Astrocyte (in vitro differentiated cells and primary cell): ENCODE results near the gene VWA2. TPM values are rescaled to one million over a fixed set of nuclear protein-coding genes. Genes with fewer than 3 reads are reported as not detected.

Experiments
- DNase-seq: peaks from one replicate; pipeline ENCODE4 v3.0.0-alpha.2; 2010; ENCODE audit warnings: low read depth
- FAIRE-seq: peaks from 2 replicates; lab custom pipeline; 2011; peaks lifted over from hg19 to GRCh38; lab: Jason Lieb, UNC
- H2AFZ ChIP-seq: 2 replicates; pipeline ENCODE4 v1.6.0; 2012; ENCODE audit warnings: low read depth, low read length, inconsistent platforms
- H3K27ac ChIP-seq: 2 replicates; pipeline ENCODE4 v1.5.1; 2011; ENCODE audit warnings: low read depth, low read length, inconsistent platforms
- H3K27me3 ChIP-seq: 2 replicates; pipeline ENCODE4 v1.6.0; 2011; ENCODE audit warnings: low read length, inconsistent platforms; ENCODE audit not compliant: insufficient read depth
- H3K36me3 ChIP-seq: 2 replicates; pipeline ENCODE4 v1.5.1; 2011; ENCODE audit warnings: low read length, inconsistent platforms; ENCODE audit not compliant: insufficient read depth
- H3K4me1 ChIP-seq: 2 replicates; pipeline ENCODE4 v1.5.1; 2011; ENCODE audit warnings: low read length, inconsistent platforms; ENCODE audit not compliant: insufficient read depth
- H3K4me2 ChIP-seq: 2 replicates; pipeline ENCODE4 v1.6.0; 2012; ENCODE audit warnings: low read length, inconsistent platforms
- H3K4me3 ChIP-seq: 2 replicates; pipeline ENCODE4 v1.5.1; 2011; ENCODE audit warnings: low read depth, mild to moderate bottlenecking, low read length, inconsistent platforms; ENCODE audit not compliant: insufficient read depth
- H3K79me2 ChIP-seq: 2 replicates; pipeline ENCODE4 v1.6.0; 2012; ENCODE audit warnings: mild to moderate bottlenecking, low read length, inconsistent platforms; ENCODE audit not compliant: insufficient read depth
- H3K9ac ChIP-seq: 2 replicates; pipeline ENCODE4 v1.6.0; 2012; ENCODE audit warnings: mild to moderate bottlenecking, low read length, inconsistent platforms
- H3K9me3 ChIP-seq: 2 replicates; pipeline ENCODE4 v1.5.1; 2012; ENCODE audit warnings: low read depth, mild to moderate bottlenecking, low read length, inconsistent platforms; ENCODE audit not compliant: insufficient read depth
- H4K20me1 ChIP-seq: 2 replicates; pipeline ENCODE4 v1.6.0; 2012; ENCODE audit warnings: low read length, inconsistent platforms; ENCODE audit not compliant: insufficient read depth
- H3K27ac Mint-ChIP-seq: one replicate; pipeline ENCODE4 v1.8.0; 2021; ENCODE audit warnings: mild to moderate bottlenecking, mixed read lengths; ENCODE audit not compliant: unreplicated experiment
- H3K27me3 Mint-ChIP-seq: one replicate; pipeline ENCODE4 v1.8.0; 2021; ENCODE audit warnings: low read depth, mixed read lengths; ENCODE audit not compliant: unreplicated experiment
- H3K36me3 Mint-ChIP-seq: one replicate; pipeline ENCODE4 v1.8.0; 2021; ENCODE audit warnings: low read depth, mixed read lengths; ENCODE audit not compliant: unreplicated experiment
- H3K4me1 Mint-ChIP-seq: one replicate; pipeline ENCODE4 v1.8.0; 2021; ENCODE audit warnings: low read depth, mixed read lengths; ENCODE audit not compliant: unreplicated experiment
- H3K4me3 Mint-ChIP-seq: one replicate; pipeline ENCODE4 v1.8.0; 2021; ENCODE audit warnings: mild to moderate bottlenecking, moderate library complexity, mixed read lengths; ENCODE audit not compliant: unreplicated experiment
- H3K9me3 Mint-ChIP-seq: one replicate; pipeline ENCODE4 v1.8.0; 2021; ENCODE audit warnings: mild to moderate bottlenecking, mixed read lengths; ENCODE audit not compliant: unreplicated experiment
- CTCF ChIP-seq: IDR thresholded peaks from 2 replicates; pipeline ENCODE4 v1.5.1; 2011; ENCODE audit warnings: low read depth, mild to moderate bottlenecking, inconsistent platforms, low read length, moderate library complexity; ENCODE audit not compliant: insufficient read depth
- EZH2 ChIP-seq: IDR thresholded peaks from 2 replicates; pipeline ENCODE4 v1.6.1; 2012; ENCODE audit warnings: mild to moderate bottlenecking, low read length, inconsistent platforms; ENCODE audit not compliant: insufficient read depth
- total RNA-seq: library from RNA; stranded (reverse); gene quantifications from 2 replicates; pipeline ENCODE4 v1.2.1, GENCODE V29; 2021

The VWA2 gene
- total RNA-seq, 1 donor from 2014 or later: 0.25 TPM

- H3K27ac Mint-ChIP-seq: no peak overlapping the region
These were observed 49.5 kb downstream of the VWA2 start for GRCh38 chr10:114288424-114289095.

GRCh38 chr10:114289096-114289436, 50.0 kb downstream of the VWA2 start:
- Histone ChIP-seq H3K9ac (no peak overlapping the region), H3K4me3 (no peak overlapping the region), H3K79me2 (no peaks in the 10 kb centered on the region), H3K4me2 (no peak overlapping the region), H3K27ac (no peak overlapping the region), H3K27me3 (no peaks in the 10 kb centered on the region), H2AFZ (no peak overlapping the region), H3K36me3 (no peaks in the 10 kb centered on the region), H4K20me1 (no peaks in the 10 kb centered on the region), H3K9me3 (no peaks in the 10 kb centered on the region), H3K4me1 (no peaks in the 10 kb centered on the region)
- TF ChIP-seq CTCF: no peak
- TF ChIP-seq EZH2: no peak
- Mint-ChIP-seq H3K36me3 (peaks cover 15% of the 10 kb centered on the region), H3K4me3 (no peak overlapping the region), H3K27me3 (peaks cover 2% of the 10 kb centered on the region), H3K9me3 (peaks cover 4% of the 10 kb centered on the region), H3K27ac (no peak overlapping the region), H3K4me1 (peaks cover 4% of the 10 kb centered on the region)
- FAIRE-seq: no peak
- no peak for DNase-seq

More at GRCh38 chr10:114288424-114289095, 49.5 kb downstream of the VWA2 start:
- DNase-seq (no peak), FAIRE-seq (no peak)
- H3K9ac ChIP-seq: no peak overlapping the region
- no peak for TF ChIP-seq CTCF
- TF ChIP-seq EZH2: no peak
- H3K27ac ChIP-seq: no peak overlapping the region
- Mint-ChIP-seq H3K4me1 (peaks cover 4% of the 10 kb centered on the region), H3K27me3 (peaks cover 2% of the 10 kb centered on the region), H3K36me3 (peaks cover 15% of the 10 kb centered on the region), H3K4me3 (no peak overlapping the region), H3K9me3 (peaks cover 4% of the 10 kb centered on the region)
- no peaks in the 10 kb centered on the region for H3K36me3 ChIP-seq
- H2AFZ ChIP-seq: no peak overlapping the region
- no peaks in the 10 kb centered on the region for H4K20me1 ChIP-seq
- no peak overlapping the region for H3K4me2 ChIP-seq
- no peaks in the 10 kb centered on the region for H3K27me3 ChIP-seq
- H3K79me2 ChIP-seq: no peaks in the 10 kb centered on the region
- no peak overlapping the region for H3K4me3 ChIP-seq
- no peaks in the 10 kb centered on the region for H3K4me1 ChIP-seq
- no peaks in the 10 kb centered on the region for H3K9me3 ChIP-seq

DNA sequence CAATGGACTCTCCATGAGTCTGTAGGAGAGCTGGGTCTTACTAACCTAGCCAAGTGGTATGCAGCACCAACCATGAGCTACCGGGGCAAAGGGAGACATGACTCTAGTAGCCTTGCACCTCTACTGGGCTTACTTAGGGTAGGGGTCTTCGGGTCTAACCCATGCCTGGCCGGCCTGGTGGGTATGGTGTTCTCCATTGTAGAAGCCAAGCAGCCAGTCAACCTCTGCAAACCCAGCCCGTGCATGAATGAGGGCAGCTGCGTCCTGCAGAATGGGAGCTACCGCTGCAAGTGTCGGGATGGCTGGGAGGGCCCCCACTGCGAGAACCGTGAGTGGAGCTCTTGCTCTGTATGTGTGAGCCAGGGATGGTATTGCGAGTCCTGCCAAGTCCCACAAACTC, 51.0 kb downstream of the VWA2 start:
- Histone ChIP-seq H3K27me3 (no peaks in the 10 kb centered on the region), H4K20me1 (no peaks in the 10 kb centered on the region), H3K4me2 (no peak overlapping the region), H3K27ac (no peak overlapping the region), H3K9ac (no peak overlapping the region), H3K36me3 (no peaks in the 10 kb centered on the region), H3K4me1 (no peaks in the 10 kb centered on the region), H2AFZ (no peak overlapping the region), H3K79me2 (no peaks in the 10 kb centered on the region), H3K4me3 (no peak overlapping the region), H3K9me3 (peaks cover under 1% of the 10 kb centered on the region)
- FAIRE-seq (no peak), DNase-seq (no peak)
- Mint-ChIP-seq H3K4me3 (no peak overlapping the region), H3K4me1 (no peaks in the 10 kb centered on the region), H3K27me3 (peaks cover 2% of the 10 kb centered on the region), H3K36me3 (peaks cover 23% of the 10 kb centered on the region), H3K27ac (no peak overlapping the region), H3K9me3 (peaks cover 10% of the 10 kb centered on the region)
- no peak for TF ChIP-seq CTCF
- no peak for TF ChIP-seq EZH2
